Measurements from ENCODE around the gene RPE65.
A peak's percentile ranks its signal among the peaks of the same experiment; 100 is the strongest.

- TF ChIP-seq, protein P1, sequence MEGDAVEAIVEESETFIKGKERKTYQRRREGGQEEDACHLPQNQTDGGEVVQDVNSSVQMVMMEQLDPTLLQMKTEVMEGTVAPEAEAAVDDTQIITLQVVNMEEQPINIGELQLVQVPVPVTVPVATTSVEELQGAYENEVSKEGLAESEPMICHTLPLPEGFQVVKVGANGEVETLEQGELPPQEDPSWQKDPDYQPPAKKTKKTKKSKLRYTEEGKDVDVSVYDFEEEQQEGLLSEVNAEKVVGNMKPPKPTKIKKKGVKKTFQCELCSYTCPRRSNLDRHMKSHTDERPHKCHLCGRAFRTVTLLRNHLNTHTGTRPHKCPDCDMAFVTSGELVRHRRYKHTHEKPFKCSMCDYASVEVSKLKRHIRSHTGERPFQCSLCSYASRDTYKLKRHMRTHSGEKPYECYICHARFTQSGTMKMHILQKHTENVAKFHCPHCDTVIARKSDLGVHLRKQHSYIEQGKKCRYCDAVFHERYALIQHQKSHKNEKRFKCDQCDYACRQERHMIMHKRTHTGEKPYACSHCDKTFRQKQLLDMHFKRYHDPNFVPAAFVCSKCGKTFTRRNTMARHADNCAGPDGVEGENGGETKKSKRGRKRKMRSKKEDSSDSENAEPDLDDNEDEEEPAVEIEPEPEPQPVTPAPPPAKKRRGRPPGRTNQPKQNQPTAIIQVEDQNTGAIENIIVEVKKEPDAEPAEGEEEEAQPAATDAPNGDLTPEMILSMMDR (IDR thresholded peaks at IDR 0.05), result peak; percentile 82
- no peak for TF ChIP-seq ZFX (IDR thresholded peaks at IDR 0.05; ENCODE audit: borderline replicate concordance)
Observed at GRCh38 chr1:68442822-68443556, 6.8 kb downstream of the RPE65 start.
